ENCODE results near the gene NAE1.

The NAE1 gene

DNA sequence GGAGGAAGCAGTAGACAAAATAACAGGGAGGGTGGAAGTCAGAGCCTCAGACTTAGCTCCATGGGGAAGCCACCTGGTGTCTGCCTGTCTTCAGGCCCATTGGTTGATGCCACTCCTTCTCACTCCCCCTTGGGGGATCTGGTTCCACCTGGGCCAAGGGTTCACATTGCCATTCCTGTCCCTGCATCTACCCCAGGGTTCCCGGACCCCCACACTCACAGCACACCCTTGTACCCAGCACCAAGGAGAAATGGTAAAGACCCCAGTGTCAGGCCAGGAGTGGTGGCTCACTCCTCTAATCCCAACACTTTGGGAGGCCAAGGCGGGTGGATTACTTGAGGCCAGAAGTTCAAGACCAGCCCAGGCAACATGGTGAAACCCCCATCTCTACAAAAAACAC lies 12.4 kb upstream of the NAE1 start:
- TF ChIP-seq, protein P1, sequence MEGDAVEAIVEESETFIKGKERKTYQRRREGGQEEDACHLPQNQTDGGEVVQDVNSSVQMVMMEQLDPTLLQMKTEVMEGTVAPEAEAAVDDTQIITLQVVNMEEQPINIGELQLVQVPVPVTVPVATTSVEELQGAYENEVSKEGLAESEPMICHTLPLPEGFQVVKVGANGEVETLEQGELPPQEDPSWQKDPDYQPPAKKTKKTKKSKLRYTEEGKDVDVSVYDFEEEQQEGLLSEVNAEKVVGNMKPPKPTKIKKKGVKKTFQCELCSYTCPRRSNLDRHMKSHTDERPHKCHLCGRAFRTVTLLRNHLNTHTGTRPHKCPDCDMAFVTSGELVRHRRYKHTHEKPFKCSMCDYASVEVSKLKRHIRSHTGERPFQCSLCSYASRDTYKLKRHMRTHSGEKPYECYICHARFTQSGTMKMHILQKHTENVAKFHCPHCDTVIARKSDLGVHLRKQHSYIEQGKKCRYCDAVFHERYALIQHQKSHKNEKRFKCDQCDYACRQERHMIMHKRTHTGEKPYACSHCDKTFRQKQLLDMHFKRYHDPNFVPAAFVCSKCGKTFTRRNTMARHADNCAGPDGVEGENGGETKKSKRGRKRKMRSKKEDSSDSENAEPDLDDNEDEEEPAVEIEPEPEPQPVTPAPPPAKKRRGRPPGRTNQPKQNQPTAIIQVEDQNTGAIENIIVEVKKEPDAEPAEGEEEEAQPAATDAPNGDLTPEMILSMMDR (IDR thresholded peaks at IDR 0.05), result no peak

DNA sequence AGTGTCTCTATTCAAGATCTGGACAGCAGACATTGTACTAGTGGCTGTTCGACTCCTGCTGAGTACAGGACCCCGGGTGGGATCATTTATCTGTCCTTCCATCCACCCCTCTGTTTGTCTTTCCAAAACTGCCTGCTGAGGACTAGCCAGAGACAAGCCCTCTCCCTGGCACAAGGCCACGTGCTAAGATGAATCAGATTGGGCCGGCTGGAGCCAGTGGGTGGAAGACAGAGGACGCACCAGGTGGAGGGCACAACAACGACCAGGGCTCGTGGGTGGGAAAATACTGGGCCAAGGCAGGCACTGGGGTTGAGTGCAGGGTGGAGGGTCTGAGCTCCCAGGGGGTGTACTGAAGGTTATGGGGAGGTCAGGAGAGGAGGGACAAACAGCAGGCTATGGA lies 12.0 kb upstream of the NAE1 start:
- TF ChIP-seq, protein P1 (IDR thresholded peaks at IDR 0.05), result no peak

DNA sequence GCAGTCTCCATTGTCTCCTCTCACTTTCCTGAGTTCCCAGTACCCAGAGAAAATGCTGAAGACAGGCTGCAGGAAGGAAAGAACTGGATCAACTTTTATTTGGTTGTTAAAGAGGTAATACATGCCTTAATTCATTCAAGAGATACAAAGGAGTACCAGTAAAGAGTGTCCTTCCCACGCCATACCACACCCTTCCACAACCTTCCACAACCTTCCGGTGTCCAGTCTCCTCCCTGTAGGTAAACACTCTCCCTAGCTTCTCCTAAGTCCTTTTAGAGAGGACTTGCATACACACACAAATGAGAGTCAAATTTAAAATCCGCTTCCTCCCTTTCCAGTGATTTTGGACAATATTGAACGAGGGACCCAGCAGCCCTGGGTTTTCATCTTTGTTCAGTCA lies 10.6 kb upstream of the NAE1 start:
- TF ChIP-seq, protein P1 (IDR thresholded peaks at IDR 0.05), result no peak

DNA sequence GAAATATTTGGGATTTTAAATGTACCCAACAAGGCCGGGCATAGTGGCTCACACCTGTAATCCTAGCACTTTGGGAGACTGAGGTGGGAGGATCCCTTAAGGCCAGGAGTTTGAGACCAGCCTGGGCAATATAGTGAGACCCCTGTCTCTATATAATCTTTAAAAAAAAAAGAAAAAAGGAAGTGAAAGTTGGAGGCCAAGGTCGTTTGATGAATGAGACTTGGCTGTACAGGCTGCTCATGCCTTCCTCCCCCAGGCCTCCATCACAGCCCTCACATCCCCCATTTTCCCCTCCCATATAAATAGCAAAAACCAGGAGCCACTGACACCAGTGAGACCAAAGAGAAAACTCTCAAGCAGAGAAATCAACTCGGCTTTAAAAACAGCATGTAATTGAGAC lies 10.1 kb upstream of the NAE1 start:
- TF ChIP-seq, protein P1 (IDR thresholded peaks at IDR 0.05), result no peak

DNA sequence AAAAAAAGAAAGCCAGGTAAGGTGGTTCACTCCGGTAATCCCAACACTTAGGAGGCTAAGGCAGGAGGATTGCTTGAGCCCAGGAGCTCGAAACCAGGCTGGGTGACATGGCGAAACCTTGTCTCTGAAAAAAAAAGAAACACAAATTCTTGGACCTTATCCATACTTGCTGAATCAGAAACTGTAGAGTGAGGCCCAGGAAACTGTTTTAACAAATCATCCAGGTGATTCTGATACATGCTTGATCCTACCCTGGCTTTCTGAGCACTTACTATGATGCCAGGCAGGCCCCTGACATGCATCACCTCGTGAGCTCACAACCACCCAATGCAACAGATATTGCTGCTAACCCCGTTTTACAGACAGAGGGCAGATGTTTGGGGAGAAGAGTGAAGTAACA lies 4.0 kb upstream of the NAE1 start:
- TF ChIP-seq, protein P1 (IDR thresholded peaks at IDR 0.05), result no peak

DNA sequence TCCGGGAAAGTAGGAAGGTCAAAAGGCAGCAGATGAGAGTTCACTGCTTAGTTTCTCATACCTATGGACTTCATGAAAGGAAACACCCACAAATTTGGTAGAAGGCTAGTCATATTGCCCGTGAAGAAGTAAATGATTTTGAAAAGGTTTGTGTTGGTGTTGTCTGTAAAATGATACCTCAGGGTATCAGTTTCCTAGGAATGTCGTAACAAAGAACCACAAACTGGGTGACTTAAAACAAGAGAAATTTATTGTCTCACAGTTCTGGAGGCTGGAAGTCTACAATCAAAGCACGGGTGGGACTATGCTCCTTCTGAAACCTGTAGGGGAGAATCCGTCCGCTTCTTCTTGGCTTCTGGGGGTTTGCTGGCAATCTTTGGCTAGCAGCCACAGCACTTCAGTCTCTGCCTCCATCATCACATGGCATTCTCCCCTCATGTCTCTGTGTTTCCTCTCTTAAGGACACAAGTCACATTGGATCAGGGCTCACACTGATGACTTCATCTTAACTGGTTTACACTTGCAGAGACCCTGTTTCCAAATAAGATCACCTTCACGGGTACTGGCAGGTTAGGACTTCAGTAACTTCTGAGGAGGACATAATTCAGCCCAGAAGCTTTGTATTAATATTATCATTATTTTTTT lies 2.0 kb upstream of the NAE1 start:
- TF ChIP-seq, protein P1 (IDR thresholded peaks at IDR 0.05), result no peak

DNA sequence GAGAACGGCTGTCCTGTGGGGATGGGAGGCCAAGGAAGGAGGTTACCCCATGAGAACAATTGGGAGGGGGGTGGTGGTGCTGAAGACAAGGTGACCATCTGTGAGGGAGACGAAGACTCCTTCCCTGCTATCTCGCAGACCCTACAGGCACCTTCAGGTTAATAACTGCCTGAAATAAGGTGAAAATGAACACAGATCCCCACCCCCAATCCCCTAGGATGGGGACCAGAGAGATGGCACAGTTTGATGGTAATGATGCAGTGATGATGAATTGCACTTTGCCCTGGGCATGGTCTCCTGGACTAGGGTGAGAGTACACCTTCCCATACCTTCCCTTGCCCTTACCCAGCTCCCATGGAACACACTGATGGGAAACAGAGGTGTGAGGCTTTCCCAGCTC lies 1.4 kb upstream of the NAE1 start:
- TF ChIP-seq, protein P1 (IDR thresholded peaks at IDR 0.05), result no peak

DNA sequence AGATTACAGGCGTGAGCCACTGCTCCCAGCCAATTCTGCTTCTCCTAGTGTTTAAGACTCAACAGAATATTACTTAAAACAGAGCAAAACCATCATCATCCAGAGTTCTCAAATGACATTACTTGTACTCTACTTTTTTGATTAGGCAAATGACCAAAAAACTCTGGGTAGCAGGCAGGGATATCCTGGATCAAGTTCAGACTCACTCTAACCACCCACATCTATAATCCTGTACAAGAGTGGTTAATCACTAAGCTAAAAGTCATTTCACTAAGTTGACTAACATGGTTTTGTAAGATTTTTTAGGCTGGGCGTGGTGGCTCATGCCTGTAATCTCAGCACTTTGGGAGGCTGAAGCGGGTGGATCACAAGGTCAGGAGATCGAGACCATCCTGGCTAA lies 6.8 kb downstream of the NAE1 start:
- TF ChIP-seq, protein P1 (IDR thresholded peaks at IDR 0.05), result no peak
